Tibial artery (tissue), 4 donors: Measurements from ENCODE around the gene STEAP2.

ENCODE experiments used
- DNase-seq, 2 donors: peaks; one replicate each; pipeline ENCODE4 v3.0.0-alpha.2; 2019
- H3K27ac ChIP-seq, 2 donors: fragments of 200-600 bp; sonication (generic) in 1 of 2; 1 replicate in 1 of 2; 2 replicates in 1 of 2; pipeline ENCODE4 v1.5.1; 2018 to 2019; ENCODE audit warnings: mild to moderate bottlenecking in 1 of 2
- H3K27me3 ChIP-seq, 2 donors: fragments of 200-600 bp; sonication (generic) in 1 of 2; one replicate each; pipeline versions ENCODE4 v1.5.1 to v1.6.0; 2016 to 2019
- H3K36me3 ChIP-seq, 3 donors: fragments of 200-600 bp; sonication (generic) in 2 of 3; one replicate each; pipeline ENCODE4 v1.5.1; 2016 to 2019; ENCODE audit warnings: mild to moderate bottlenecking in 2 of 3
- H3K4me1 ChIP-seq, 4 donors: fragments of 200-600 bp; sonication (generic) in 2 of 4; 1 replicate in 3 of 4; 2 replicates in 1 of 4; pipeline ENCODE4 v1.5.1; 2016 to 2019
- H3K4me3 ChIP-seq, 2 donors: fragments of 200-600 bp; sonication (generic) in 1 of 2; 1 replicate in 1 of 2; 2 replicates in 1 of 2; pipeline ENCODE4 v1.5.1; 2018 to 2019; ENCODE audit warnings: mild to moderate bottlenecking in 2 of 2
- H3K9me3 ChIP-seq, 3 donors: fragments of 200-600 bp; sonication (generic) in 1 of 3; one replicate each; pipeline ENCODE4 v1.5.1; 2016 to 2019
- intact Hi-C: fragments of 100-400 bp; cut with DNase I; formaldehyde crosslinking; loops from one replicate; pipeline ENCODE4 v1.15.0; 2023; ENCODE audit warnings: low total_unique reads
- TF ChIP-seq, protein P1 (sequence below), 2 experiments: fragments of 200-600 bp in 1 of 2; fragments of 450-650 bp in 1 of 2; IDR thresholded peaks; one replicate each; pipeline ENCODE4 v1.5.1; 2017 to 2019; ENCODE audit warnings: antibody characterized with exemption in 2 of 2, mild to moderate bottlenecking in 1 of 2, moderate library complexity in 1 of 2

STEAP2 gene

DNA sequence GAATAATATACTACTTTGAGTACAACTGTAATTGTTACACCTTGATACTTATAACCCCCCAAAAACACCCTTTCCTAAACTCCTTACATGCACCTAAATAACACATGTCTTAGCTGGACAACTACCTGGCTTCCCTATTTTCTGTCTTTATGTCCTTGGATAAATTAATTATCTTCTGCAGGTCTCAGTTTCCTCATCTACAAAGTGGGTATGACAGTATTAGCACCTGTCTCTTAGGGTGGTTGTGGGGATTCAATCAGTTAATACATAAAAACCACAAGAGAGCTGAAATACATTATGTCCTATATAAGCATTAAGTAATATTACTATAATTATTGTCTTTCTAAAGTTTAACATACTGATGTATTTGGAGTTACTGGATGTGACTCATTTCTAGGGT is 10.8 kb downstream of the STEAP2 start:
- H3K27me3 ChIP-seq = no peaks in the 10 kb centered on the region
- H3K36me3 ChIP-seq = peaks cover 0 to 9% (median 7%) of the 10 kb centered on the region in 3 donors
- H3K4me1 ChIP-seq = no peaks in the 10 kb centered on the region
- H3K4me3 ChIP-seq = no peak overlapping the region
- intact Hi-C loops = no loop called here
- TF ChIP-seq, protein P1, sequence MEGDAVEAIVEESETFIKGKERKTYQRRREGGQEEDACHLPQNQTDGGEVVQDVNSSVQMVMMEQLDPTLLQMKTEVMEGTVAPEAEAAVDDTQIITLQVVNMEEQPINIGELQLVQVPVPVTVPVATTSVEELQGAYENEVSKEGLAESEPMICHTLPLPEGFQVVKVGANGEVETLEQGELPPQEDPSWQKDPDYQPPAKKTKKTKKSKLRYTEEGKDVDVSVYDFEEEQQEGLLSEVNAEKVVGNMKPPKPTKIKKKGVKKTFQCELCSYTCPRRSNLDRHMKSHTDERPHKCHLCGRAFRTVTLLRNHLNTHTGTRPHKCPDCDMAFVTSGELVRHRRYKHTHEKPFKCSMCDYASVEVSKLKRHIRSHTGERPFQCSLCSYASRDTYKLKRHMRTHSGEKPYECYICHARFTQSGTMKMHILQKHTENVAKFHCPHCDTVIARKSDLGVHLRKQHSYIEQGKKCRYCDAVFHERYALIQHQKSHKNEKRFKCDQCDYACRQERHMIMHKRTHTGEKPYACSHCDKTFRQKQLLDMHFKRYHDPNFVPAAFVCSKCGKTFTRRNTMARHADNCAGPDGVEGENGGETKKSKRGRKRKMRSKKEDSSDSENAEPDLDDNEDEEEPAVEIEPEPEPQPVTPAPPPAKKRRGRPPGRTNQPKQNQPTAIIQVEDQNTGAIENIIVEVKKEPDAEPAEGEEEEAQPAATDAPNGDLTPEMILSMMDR (IDR thresholded peaks at IDR 0.05) = no peak
- no peak overlapping the region for H3K27ac ChIP-seq
- H3K9me3 ChIP-seq = no peaks in the 10 kb centered on the region
- DNase-seq = no peak

- peak in 1 of 2 donors; percentile 32 for DNase-seq
- Histone ChIP-seq H3K36me3 (peaks cover 0 to 10% (median 7%) of the 10 kb centered on the region in 3 donors), H3K4me1 (no peaks in the 10 kb centered on the region), H3K27ac (peak overlapping the region in 1 of 2 donors; percentile 2), H3K9me3 (no peaks in the 10 kb centered on the region), H3K4me3 (no peak overlapping the region), H3K27me3 (no peaks in the 10 kb centered on the region)
- TF ChIP-seq, protein P1 (IDR thresholded peaks at IDR 0.05) = no peak
- intact Hi-C loops = no loop called here
Measured at GRCh38 chr7:90222811-90223725, 11.5 kb downstream of the STEAP2 start.

- no peak for DNase-seq
- Histone ChIP-seq H3K27ac (peak overlapping the region in 1 of 2 donors; percentile 2), H3K27me3 (no peaks in the 10 kb centered on the region), H3K4me3 (no peak overlapping the region), H3K36me3 (peaks cover 0 to 10% (median 7%) of the 10 kb centered on the region in 3 donors), H3K4me1 (no peaks in the 10 kb centered on the region), H3K9me3 (no peaks in the 10 kb centered on the region)
- intact Hi-C loops = no loop called here
- TF ChIP-seq, protein P1 (IDR thresholded peaks at IDR 0.05) = no peak
Measured at GRCh38 chr7:90224195-90224594, 12.7 kb downstream of the STEAP2 start.

GRCh38 chr7:90225181-90225580 is 13.6 kb downstream of the STEAP2 start:
- H3K36me3 ChIP-seq = peaks cover 0 to 10% (median 7%) of the 10 kb centered on the region in 3 donors
- no peaks in the 10 kb centered on the region for H3K9me3 ChIP-seq
- H3K4me3 ChIP-seq = no peak overlapping the region
- TF ChIP-seq, protein P1 (IDR thresholded peaks at IDR 0.05) = no peak
- H3K27me3 ChIP-seq = no peaks in the 10 kb centered on the region
- H3K27ac ChIP-seq = no peak overlapping the region
- H3K4me1 ChIP-seq = no peaks in the 10 kb centered on the region
- intact Hi-C loops = no loop called here
- no peak for DNase-seq

DNA sequence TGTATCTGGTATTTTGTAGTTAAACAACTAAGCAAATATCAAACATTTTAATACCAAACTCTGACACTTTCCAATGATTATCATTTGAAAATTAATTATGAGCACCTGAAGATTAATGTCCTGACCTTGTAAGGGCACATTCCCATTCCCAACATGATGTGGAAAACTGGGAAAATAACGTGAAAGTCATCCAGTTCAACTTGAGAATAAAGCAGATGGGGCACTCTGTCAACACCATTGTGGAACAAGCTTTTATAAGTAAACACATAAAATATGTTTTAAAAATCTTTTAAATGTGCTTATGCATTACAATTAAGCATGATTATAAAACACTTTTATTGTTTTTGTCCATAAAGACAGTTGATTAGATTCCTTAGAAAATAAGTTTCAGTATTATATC is 14.1 kb downstream of the STEAP2 start:
- Histone ChIP-seq H3K27me3 (no peaks in the 10 kb centered on the region), H3K36me3 (peaks cover 0 to 10% (median 7%) of the 10 kb centered on the region in 3 donors), H3K9me3 (no peaks in the 10 kb centered on the region), H3K4me1 (no peaks in the 10 kb centered on the region), H3K27ac (no peak overlapping the region), H3K4me3 (no peak overlapping the region)
- TF ChIP-seq, protein P1 (IDR thresholded peaks at IDR 0.05) = no peak
- DNase-seq = no peak
- intact Hi-C loops = no loop called here
